HG03196 (cell line): Measurements from ENCODE around the gene ATXN3L.

Source experiments
- ATAC-seq: cut with Tn5 transposase; IDR thresholded peaks from one replicate; pipeline ENCODE4 v1.9.1; 2021; ENCODE audit not compliant: unreplicated experiment

ATXN3L gene

DNA sequence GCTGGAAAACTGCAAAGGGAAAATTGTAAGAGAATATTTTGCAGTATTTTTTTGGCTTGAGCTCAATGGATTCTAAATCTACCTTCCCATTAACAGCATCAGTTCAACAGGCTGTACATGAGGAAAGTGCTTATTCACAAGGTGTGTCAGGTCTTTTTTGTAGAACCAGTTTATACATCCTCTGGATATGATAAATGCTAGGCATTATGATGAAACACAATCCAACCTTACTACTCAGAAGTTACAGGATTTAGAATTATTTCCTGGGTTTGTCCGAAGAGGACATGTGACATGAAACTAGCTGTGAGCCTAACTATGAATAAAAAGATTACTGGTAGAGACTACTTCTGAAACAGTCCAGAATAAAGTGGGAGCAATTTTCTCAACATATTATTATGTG, 49.5 kb downstream of the ATXN3L start:
- ATAC-seq, result no peak

DNA sequence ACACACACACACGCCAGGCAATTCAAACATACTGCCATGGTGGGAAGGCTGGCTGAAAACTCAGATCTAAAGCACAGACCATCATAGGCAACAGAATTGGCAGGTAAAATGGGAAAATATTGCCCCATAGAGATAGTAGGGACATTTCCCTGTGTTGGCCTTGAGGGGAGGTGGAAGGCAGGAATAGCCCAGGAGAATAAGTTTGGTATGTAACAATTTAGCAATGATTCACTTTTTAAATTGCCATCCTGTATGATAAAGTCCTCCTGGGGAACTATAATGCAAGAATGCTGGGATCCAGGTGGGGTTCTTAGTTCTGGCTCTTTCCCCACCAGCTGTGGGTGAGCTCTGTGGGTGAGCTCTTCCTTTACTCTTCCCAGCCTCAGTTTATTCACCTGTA, 51.0 kb downstream of the ATXN3L start:
- no peak for ATAC-seq
